SK-N-MC (cell line): ENCODE data around the gene LRRFIP2.

Experiments used
- EZH2 ChIP-seq: fragments of 200-600 bp; sonication (generic); IDR thresholded peaks from one replicate; pipeline ENCODE4 v1.6.1; 2017; ENCODE audit warnings: antibody characterized with exemption
- FOXP2 ChIP-seq: optimal IDR thresholded peaks from 2 replicates; pipeline ENCODE3; 2011; ENCODE audit warnings: mild to moderate bottlenecking, moderate library complexity; ENCODE audit not compliant: insufficient read depth; ENCODE audit errors: extremely low read length, control extremely low read depth
- POLR2AphosphoS5 ChIP-seq: IDR thresholded peaks from 2 replicates; pipeline ENCODE4 v1.6.1; 2012; ENCODE audit warnings: mild to moderate bottlenecking, low read depth, low read length, borderline replicate concordance

DNA sequence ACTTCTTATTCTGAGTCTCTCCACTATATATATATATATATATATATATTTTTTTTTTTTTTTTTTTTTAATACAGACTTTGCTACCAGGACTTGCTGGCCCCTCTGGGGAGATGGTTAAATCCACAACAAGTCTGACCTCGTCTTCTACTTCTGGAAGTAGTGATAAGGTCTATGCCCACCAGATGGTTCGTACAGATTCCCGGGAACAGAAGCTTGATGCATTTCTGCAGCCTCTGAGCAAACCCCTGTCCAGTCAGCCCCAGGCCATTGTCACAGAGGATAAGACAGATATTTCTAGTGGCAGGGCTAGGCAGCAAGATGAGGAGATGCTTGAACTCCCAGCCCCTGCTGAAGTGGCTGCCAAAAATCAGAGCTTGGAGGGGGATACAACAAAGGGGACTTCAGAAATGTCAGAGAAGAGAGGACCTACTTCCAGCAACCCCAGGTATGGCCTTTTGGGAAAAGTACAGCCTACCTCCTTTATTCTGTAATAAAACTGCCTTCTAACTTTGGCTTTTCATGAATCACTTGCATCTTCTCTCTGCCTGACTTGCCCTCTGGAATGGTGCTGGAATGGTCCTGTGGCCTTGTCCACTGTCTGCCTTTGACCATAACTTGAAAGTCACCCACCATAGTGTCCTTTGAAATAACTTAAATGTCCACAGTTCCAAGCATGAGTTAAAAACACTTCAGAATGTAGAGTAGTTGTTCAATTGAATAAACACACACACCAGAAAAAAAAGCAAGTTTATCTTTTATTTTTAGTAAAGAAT is 148.6 kb downstream of the LRRFIP2 start:
- TF ChIP-seq EZH2 (no peak), POLR2AphosphoS5 (no peak), FOXP2 (no peak)
